ENCODE measurements around the gene ZFPM1.

Gene ZFPM1

DNA sequence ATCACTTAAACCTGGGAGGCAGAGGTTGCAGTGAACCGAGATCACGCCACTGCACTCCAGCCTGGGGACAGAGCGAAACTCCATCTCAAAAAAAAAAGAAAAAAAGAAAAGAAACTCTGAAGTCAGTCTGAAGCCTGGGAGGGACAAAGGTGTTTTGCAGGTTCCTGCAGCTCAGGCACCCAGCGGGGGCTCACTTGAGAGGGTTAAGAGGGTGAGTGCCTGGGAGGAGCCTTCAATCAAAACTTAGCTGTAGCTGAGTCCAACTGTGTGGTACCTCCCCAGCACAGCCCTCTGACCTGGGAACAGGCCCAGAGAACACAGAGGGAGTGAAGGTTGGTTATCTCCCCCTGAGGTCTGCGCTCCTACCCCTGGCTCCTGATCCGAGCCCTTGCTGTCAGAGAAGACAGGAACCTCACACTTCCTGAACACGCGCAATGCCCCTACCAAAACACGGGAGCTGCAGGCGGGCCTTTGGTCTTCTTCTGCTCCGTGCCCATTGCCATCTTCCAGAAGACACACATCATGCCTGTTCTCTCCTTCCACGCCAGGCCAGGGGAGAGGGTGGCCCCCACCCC is 96.7 kb downstream of the ZFPM1 start:
- DNase-seq: no peak

- peak in 1 of 2 experiments; percentile 34 for DNase-seq
Measured at GRCh38 chr16:88550246-88550661, 97.2 kb downstream of the ZFPM1 start.

GRCh38 chr16:88552166-88552565 is 99.1 kb downstream of the ZFPM1 start:
- no peak for DNase-seq

- DNase-seq: no peak
Measured at GRCh38 chr16:88552815-88553214, 99.7 kb downstream of the ZFPM1 start.

- DNase-seq: no peak
Measured at GRCh38 chr16:88553739-88554138, 100.7 kb downstream of the ZFPM1 start.

DNA sequence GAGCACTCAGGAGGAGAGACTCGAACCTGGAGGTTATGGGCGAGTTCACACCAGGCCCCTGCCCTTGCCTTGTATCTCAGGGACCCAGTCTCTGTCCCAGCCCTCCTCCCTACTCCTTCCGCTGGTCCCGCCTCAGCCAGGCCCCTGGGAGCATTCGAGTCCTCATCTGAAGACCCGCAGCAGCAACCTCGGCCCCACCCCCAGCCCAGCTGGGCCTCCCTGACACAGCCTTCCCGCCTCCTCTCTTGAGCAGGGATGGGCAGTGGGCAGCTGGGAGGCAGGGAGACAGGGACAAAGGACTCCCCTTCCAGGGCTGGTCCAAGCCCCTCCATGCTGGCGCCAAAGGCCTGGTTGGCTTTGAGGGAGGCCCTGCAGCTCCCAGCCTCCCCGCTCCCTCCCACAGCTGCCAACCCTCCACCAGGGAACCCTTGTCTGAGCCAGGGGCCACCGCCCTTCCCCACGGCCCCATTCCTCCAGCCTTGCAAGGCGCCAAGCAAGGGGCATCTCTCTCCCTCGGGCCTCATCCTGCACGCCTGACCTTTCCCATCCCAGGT is 101.7 kb downstream of the ZFPM1 start:
- no peak for DNase-seq

GRCh38 chr16:88556294-88556988 is 103.4 kb downstream of the ZFPM1 start:
- no peak for DNase-seq

- no peak for DNase-seq
Measured at GRCh38 chr16:88558457-88559442, 105.7 kb downstream of the ZFPM1 start.

- no peak for DNase-seq
Measured at GRCh38 chr16:88560714-88561484, 107.8 kb downstream of the ZFPM1 start.

DNA sequence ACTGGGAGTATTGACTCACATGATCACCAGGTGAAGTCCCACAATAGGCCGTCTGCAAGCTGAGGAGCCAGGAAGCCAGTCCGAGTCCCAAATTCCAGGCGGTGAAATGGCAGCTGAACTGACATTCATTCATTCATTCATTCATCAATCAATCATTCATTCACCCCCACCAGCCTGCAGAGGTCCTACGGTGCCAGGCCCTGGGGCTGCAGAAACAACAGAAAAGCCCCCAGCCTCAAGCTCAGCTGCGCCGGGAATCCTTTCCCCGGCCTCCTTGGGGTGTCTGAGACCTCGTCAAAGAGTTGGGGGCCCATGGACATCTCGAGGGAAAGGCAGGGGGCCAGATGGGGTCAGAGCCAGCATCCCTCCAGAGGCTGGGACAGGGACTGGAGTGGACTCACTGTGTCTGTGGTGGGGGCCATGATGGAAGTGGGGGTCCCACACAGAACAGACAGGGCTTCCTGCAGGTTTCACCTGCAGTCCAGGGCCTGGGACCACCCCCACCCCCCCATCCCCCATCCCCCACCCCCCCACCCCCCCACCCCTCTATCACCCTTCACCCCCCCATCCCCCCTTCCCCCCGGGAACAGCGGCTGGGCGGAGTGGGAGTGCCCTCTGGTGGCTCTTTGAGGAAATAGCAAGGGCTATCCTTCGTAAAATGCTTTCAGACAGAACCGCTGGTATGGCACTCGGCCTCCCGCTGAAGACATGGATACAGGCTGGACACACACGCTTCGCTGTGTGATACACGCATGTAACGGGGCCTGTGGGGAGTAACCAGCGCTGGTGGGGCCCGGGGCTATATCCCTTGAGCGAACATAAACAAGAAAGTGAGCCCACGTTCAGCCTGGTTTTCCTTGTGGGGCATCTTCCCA is 108.6 kb downstream of the ZFPM1 start:
- peak; percentile 45 to 56 for DNase-seq

- DNase-seq: peak; percentile 84 to 90
Measured at GRCh38 chr16:88566158-88566557, 113.1 kb downstream of the ZFPM1 start.

- DNase-seq: no peak
Measured at GRCh38 chr16:88568710-88569613, 115.9 kb downstream of the ZFPM1 start.

DNA sequence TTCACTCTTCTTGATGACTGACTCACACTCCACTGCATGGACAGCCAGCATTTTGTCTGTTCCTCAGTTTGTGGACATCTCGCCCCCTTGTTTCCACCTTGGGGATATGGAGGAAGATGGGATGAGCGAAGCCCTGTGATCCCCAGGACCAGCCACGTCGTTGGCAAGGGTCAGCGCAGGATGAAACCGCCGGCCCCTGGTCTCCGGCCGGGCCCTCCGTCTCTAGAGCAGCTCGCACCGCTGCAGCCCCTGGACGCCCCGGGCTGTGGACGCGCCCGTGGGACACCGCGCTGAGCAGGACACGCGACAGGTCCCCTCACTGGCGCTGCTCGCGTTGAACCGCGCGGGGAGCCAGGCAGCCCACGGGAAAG is 116.5 kb downstream of the ZFPM1 start:
- DNase-seq: no peak

DNA sequence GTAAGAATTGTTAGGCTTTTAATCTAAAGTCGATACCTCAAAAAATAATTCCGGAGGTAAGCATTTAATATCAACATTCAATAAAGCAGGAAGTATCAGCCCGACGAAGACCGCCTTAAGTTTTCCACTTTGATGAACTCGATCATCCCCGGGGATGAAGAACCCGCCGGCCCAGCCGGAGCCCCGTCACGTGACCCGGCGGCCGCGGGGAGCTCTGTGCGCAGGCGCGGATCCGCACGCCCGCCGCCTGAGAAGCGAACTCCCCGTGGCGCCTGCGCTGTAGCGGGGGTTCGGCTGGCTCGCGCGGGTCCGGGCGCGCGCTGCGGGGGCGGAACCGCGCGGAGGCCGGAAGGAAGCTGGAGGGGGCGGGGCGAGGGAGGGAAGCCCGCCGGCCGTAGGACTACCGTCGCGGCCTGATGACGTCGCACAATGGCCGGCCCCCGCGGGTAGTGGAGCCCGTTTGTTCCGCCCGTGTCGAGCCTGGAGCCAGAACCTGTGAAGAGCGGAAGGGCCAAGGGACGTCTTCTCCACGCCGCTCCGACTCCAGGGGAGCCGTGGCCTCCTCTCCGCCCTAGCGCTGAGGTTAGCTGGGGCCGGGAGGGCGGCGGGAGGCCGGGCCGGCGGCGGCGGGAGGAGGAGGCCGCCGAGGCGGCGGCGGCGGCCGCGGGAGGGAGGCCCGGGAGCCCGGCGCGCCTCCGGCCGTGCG is 117.1 kb downstream of the ZFPM1 start, which contains the start of gene ZC3H18:
Gene ZC3H18 (plus strand): TSS at position 419 of the 706 bp plus-strand sequence. CDS start 6,721 bp downstream, outside the sequence.
- peak; percentile 96 to 97 for DNase-seq

- peak; percentile 39 to 41 for DNase-seq
Measured at GRCh38 chr16:88570691-88571092, 117.6 kb downstream of the ZFPM1 start.

- no peak for DNase-seq
Measured at GRCh38 chr16:88575251-88575650, 122.2 kb downstream of the ZFPM1 start.

DNA sequence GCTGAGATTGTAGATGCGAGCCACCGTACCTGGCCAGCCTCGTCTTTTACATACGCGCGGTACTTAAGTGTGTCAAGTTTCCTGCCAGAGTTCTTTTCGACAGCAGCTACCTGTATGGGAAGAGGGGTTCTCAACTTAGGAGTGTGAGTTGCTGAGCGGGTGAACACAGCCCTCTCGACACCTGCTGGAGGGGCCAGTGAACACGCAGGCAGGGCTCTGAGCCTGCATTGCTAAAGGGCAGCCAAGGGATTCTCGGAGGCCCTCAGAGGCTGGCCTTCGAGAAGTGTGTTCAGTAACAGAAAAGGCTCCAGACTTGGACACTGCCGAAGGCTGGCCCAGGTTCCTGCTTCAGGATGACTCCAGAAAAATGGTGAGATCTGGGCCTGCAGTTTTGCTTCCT is 123.2 kb downstream of the ZFPM1 start:
- no peak for DNase-seq

DNA sequence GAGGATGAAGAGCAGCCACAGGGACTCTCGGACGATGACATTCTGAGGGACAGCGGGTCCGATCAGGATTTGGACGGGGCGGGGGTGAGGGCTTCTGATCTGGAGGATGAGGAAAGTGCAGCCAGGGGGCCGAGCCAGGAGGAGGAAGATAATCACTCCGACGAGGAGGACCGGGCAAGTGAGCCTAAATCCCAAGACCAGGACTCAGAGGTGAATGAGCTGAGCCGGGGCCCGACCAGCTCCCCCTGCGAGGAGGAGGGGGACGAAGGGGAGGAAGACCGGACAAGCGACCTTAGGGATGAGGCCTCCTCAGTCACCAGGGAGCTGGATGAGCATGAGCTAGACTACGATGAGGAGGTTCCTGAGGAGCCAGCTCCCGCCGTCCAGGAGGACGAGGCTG is 124.1 kb downstream of the ZFPM1 start:
- DNase-seq: no peak
